GM19372 (cell line): Measurements from ENCODE around the gene FAM3A.
A peak's percentile ranks its signal among the peaks of the same experiment; 100 is the strongest.

ENCODE experiments used
- ATAC-seq: cut with Tn5 transposase; IDR thresholded peaks from one replicate; pipeline ENCODE4 v1.9.1; 2021; ENCODE audit warnings: mild to moderate bottlenecking, low read depth, moderate library complexity; ENCODE audit not compliant: unreplicated experiment

The FAM3A gene

GRCh38 chrX:154483325-154483724, 32.7 kb downstream of the FAM3A start:
- ATAC-seq, result no peak

GRCh38 chrX:154482786-154483185, 33.2 kb downstream of the FAM3A start:
- ATAC-seq, result no peak

GRCh38 chrX:154481911-154482601, 34.0 kb downstream of the FAM3A start:
- ATAC-seq, result no peak

GRCh38 chrX:154481195-154481594, 34.8 kb downstream of the FAM3A start:
- ATAC-seq, result no peak

- peak; percentile 86 for ATAC-seq
These were observed 37.1 kb downstream of the FAM3A start, which contains the start of gene LAGE3 for GRCh38 chrX:154478728-154479622. TSS of gene LAGE3 (minus strand) at chrX:154479281. CDS start at chrX:154478915, 366 bp downstream.

GRCh38 chrX:154477891-154478477, 38.0 kb downstream of the FAM3A start:
- ATAC-seq, result no peak

GRCh38 chrX:154476821-154477220, 39.2 kb downstream of the FAM3A start:
- ATAC-seq, result no peak

- no peak for ATAC-seq
These were observed 42.3 kb downstream of the FAM3A start for GRCh38 chrX:154473683-154474082.

- no peak for ATAC-seq
These were observed 43.1 kb downstream of the FAM3A start for GRCh38 chrX:154472685-154473632.

- no peak for ATAC-seq
These were observed 44.0 kb downstream of the FAM3A start for GRCh38 chrX:154471839-154472684.

GRCh38 chrX:154470914-154471568, 45.0 kb downstream of the FAM3A start:
- no peak for ATAC-seq

GRCh38 chrX:154470434-154470833, 45.6 kb downstream of the FAM3A start:
- ATAC-seq, result no peak

- no peak for ATAC-seq
These were observed 46.2 kb downstream of the FAM3A start for GRCh38 chrX:154469880-154470279.

- no peak for ATAC-seq
These were observed 46.9 kb downstream of the FAM3A start for GRCh38 chrX:154469114-154469513.

GRCh38 chrX:154468217-154468616, 47.8 kb downstream of the FAM3A start:
- ATAC-seq, result no peak

- no peak for ATAC-seq
These were observed 48.5 kb downstream of the FAM3A start for GRCh38 chrX:154467556-154467955.

GRCh38 chrX:154466907-154467306, 49.1 kb downstream of the FAM3A start:
- no peak for ATAC-seq

- no peak for ATAC-seq
These were observed 50.0 kb downstream of the FAM3A start for GRCh38 chrX:154466036-154466435.

GRCh38 chrX:154465601-154466000, 50.4 kb downstream of the FAM3A start:
- no peak for ATAC-seq
